Cardiac muscle cell (in vitro differentiated cells and primary cell): ENCODE measurements around the gene B3GNT7. TPM values are rescaled to one million over a fixed set of nuclear protein-coding genes. Genes with fewer than 3 reads are reported as not detected.
A peak's percentile ranks its signal among the peaks of the same experiment; 100 is the strongest.

Experiments
- DNase-seq, 2 donors: peaks; one replicate each; pipeline versions ENCODE4 v3.0.0 to v3.0.0-alpha.2; 2010 to 2017; ENCODE audit warnings: low read depth in 1 of 2, low spot score in 1 of 2
- H3K27ac ChIP-seq: fragments of 200-600 bp; sonication (generic); 2 replicates; pipeline ENCODE4 v1.5.1; 2016
- H3K27me3 ChIP-seq: fragments of 200-600 bp; sonication (generic); 2 replicates; pipeline ENCODE4 v1.6.0; 2016; ENCODE audit warnings: control low read depth
- H3K36me3 ChIP-seq: fragments of 200-600 bp; sonication (generic); 2 replicates; pipeline ENCODE4 v1.5.1; 2016; ENCODE audit warnings: control low read depth
- H3K4me1 ChIP-seq: fragments of 200-600 bp; sonication (generic); 2 replicates; pipeline ENCODE4 v1.8.1; 2017; ENCODE audit warnings: low read depth, mild to moderate bottlenecking, mixed run types
- H3K4me3 ChIP-seq: fragments of 200-600 bp; sonication (generic); 2 replicates; pipeline ENCODE4 v1.5.1; 2016; ENCODE audit warnings: mild to moderate bottlenecking
- H3K9me3 ChIP-seq: fragments of 200-600 bp; sonication (generic); 2 replicates; pipeline ENCODE4 v1.5.1; 2017; ENCODE audit warnings: low read depth, mild to moderate bottlenecking, control low read depth
- polyA plus RNA-seq: library from polyadenylated mRNA; unstranded; fragments of >200 nt; fragmentation: Nextera tagmentation; extraction: Ambion mirVana; gene quantifications from 2 replicates; pipeline ENCODE4 v1.2.1, GENCODE V29; 2016
- total RNA-seq: library from RNA; depleted of rRNA; stranded (reverse); fragments of >200 nt; gene quantifications from 2 replicates; pipeline ENCODE4 v1.2.3, GENCODE V29; 2016
- TF ChIP-seq, protein P1 (sequence below): IDR thresholded peaks from 2 replicates; pipeline ENCODE4 v1.5.1; 2012; ENCODE audit warnings: low read depth, mild to moderate bottlenecking, low read length

B3GNT7 gene
- total and polyA plus RNA-seq, 2 experiments from 2014 or later: 2.9 to 15.8 TPM

GRCh38 chr2:231411831-231412617, 16.5 kb downstream of the B3GNT7 start:
- Histone ChIP-seq H3K4me1 (peaks cover 23% of the 10 kb centered on the region), H3K4me3 (peak overlapping the region; percentile 50), H3K27me3 (no peaks in the 10 kb centered on the region), H3K27ac (no peak overlapping the region), H3K9me3 (no peaks in the 10 kb centered on the region), H3K36me3 (no peaks in the 10 kb centered on the region)
- peak; percentile 89 to 91 for DNase-seq
- TF ChIP-seq, protein P1, sequence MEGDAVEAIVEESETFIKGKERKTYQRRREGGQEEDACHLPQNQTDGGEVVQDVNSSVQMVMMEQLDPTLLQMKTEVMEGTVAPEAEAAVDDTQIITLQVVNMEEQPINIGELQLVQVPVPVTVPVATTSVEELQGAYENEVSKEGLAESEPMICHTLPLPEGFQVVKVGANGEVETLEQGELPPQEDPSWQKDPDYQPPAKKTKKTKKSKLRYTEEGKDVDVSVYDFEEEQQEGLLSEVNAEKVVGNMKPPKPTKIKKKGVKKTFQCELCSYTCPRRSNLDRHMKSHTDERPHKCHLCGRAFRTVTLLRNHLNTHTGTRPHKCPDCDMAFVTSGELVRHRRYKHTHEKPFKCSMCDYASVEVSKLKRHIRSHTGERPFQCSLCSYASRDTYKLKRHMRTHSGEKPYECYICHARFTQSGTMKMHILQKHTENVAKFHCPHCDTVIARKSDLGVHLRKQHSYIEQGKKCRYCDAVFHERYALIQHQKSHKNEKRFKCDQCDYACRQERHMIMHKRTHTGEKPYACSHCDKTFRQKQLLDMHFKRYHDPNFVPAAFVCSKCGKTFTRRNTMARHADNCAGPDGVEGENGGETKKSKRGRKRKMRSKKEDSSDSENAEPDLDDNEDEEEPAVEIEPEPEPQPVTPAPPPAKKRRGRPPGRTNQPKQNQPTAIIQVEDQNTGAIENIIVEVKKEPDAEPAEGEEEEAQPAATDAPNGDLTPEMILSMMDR: peak; percentile 94

DNA sequence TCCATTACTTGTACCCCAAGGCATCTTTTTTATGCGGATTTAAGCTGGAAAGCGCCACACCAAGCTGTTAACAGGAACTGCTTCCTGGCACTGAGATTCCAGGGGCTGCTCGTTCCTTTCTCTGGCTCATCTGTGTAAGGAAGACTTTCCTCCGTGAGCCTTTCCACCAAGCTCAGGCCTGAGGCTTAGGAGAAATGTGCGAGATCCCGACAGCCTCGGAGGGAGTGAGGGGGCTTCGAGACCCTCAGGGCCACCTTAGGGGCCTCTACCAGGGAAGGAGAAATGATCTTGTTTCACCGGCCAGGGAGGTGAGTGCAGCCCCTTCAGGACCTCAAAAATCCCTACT, 17.1 kb downstream of the B3GNT7 start:
- peaks cover 23% of the 10 kb centered on the region for H3K4me1 ChIP-seq
- no peaks in the 10 kb centered on the region for H3K36me3 ChIP-seq
- TF ChIP-seq, protein P1: no peak
- H3K4me3 ChIP-seq: peak overlapping the region; percentile 50
- no peak for DNase-seq
- H3K27ac ChIP-seq: peak overlapping the region; percentile 65
- H3K27me3 ChIP-seq: no peaks in the 10 kb centered on the region
- H3K9me3 ChIP-seq: no peaks in the 10 kb centered on the region

- TF ChIP-seq, protein P1: no peak
- Histone ChIP-seq H3K4me3 (no peak overlapping the region), H3K4me1 (peaks cover 23% of the 10 kb centered on the region), H3K27me3 (no peaks in the 10 kb centered on the region), H3K36me3 (no peaks in the 10 kb centered on the region), H3K27ac (no peak overlapping the region), H3K9me3 (no peaks in the 10 kb centered on the region)
- no peak for DNase-seq
These were observed 17.9 kb downstream of the B3GNT7 start for GRCh38 chr2:231413456-231413855.

DNA sequence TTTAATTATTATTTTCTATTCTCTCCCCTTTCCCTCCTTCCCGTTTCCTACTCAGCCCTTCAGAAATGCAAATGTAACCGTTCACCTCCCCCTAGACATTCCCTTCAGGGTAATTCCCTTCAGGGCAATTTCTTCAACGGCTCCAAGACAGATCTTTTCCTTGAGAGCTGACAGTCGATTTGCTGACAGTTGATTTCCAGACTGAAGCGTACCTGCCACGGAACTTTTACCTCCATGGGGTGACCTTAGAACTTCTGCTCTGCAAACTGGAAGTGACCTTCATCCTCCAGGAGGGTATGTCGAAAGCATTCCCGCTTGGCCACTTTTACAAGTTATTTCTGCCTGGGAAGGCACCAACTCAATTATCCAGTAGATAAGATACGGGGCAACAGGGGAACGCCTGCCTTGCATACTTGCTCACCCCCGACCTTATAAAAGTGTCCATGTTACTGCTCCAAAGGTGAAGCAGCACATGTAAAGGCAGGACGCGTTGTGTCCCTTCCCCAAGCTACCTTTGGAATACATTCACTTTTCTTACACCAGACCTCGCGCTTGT, 18.5 kb downstream of the B3GNT7 start:
- Histone ChIP-seq H3K9me3 (no peaks in the 10 kb centered on the region), H3K27ac (peak overlapping the region; percentile 71), H3K4me3 (no peak overlapping the region), H3K27me3 (no peaks in the 10 kb centered on the region), H3K36me3 (no peaks in the 10 kb centered on the region), H3K4me1 (peaks cover 23% of the 10 kb centered on the region)
- TF ChIP-seq, protein P1: no peak
- DNase-seq: no peak

GRCh38 chr2:231415029-231415428, 19.5 kb downstream of the B3GNT7 start:
- H3K4me3 ChIP-seq: no peak overlapping the region
- no peak overlapping the region for H3K27ac ChIP-seq
- H3K4me1 ChIP-seq: peaks cover 23% of the 10 kb centered on the region
- DNase-seq: no peak
- TF ChIP-seq, protein P1: no peak
- H3K36me3 ChIP-seq: no peaks in the 10 kb centered on the region
- no peaks in the 10 kb centered on the region for H3K9me3 ChIP-seq
- H3K27me3 ChIP-seq: no peaks in the 10 kb centered on the region
